Uterus (tissue), 4 donors: ENCODE measurements around the gene C17orf113. TPM values are rescaled to one million over a fixed set of nuclear protein-coding genes. Genes with fewer than 3 reads are reported as not detected.

Experiments used
- DNase-seq, 2 donors: peaks; one replicate each; pipeline ENCODE4 v3.0.0-alpha.2; 2019 to 2020
- H3K27ac ChIP-seq, 2 donors: fragments of 200-600 bp; sonication (generic); 1 replicate in 1 of 2; 2 replicates in 1 of 2; pipeline ENCODE4 v1.5.1; 2016 to 2018
- H3K27me3 ChIP-seq, 2 donors: fragments of 200-600 bp; sonication (generic); one replicate each; pipeline ENCODE4 v1.5.1; 2018 to 2019; ENCODE audit warnings: control low read depth in 1 of 2
- H3K36me3 ChIP-seq, 2 donors: fragments of 200-600 bp; sonication (generic); one replicate each; pipeline ENCODE4 v1.5.1; 2019; ENCODE audit warnings: control low read depth in 1 of 2
- H3K4me1 ChIP-seq, 2 donors: fragments of 200-600 bp; sonication (generic); one replicate each; pipeline ENCODE4 v1.5.1; 2018 to 2019; ENCODE audit warnings: control low read depth in 1 of 2
- H3K4me3 ChIP-seq, 2 donors: fragments of 200-600 bp; sonication (generic); 1 replicate in 1 of 2; 2 replicates in 1 of 2; pipeline ENCODE4 v1.5.1; 2018 to 2019; ENCODE audit warnings: mild to moderate bottlenecking in 1 of 2
- H3K9me3 ChIP-seq, 2 donors: fragments of 200-600 bp; sonication (generic); one replicate each; pipeline ENCODE4 v1.5.1; 2019; ENCODE audit warnings: control low read depth in 1 of 2
- POLR2A ChIP-seq, 2 donors: fragments of 450-650 bp; IDR thresholded peaks; one replicate each; pipeline ENCODE4 v1.6.1; 2016; ENCODE audit warnings: antibody characterized with exemption in 2 of 2, mild to moderate bottlenecking in 1 of 2, moderate library complexity in 1 of 2
- intact Hi-C: fragments of 100-400 bp; cut with DNase I; formaldehyde crosslinking; loops from one replicate; pipeline ENCODE4 v1.15.1; 2023; ENCODE audit warnings: low total_unique reads
- total RNA-seq, 4 donors: library from RNA; depleted of rRNA in 3 of 4; stranded (reverse); fragments of >200 nt in 3 of 4; gene quantifications; one replicate each; pipeline versions ENCODE4 v1.1.0 to v1.2.4, GENCODE V29; 2014 to 2023
- TF ChIP-seq, protein P1 (sequence below), 4 experiments: fragments of 200-600 bp in 2 of 4; fragments of 450-650 bp in 2 of 4; sonication (generic) in 2 of 4; IDR thresholded peaks; one replicate each; pipeline ENCODE4 v1.5.1; 2016 to 2019; ENCODE audit warnings: antibody characterized with exemption in 4 of 4, mild to moderate bottlenecking in 2 of 4, moderate library complexity in 1 of 4
- donor health status: DM: yes; HTN: yes; CAD: no.

The C17orf113 gene
- total RNA-seq, 4 donors from 2014 or later = 0.77 to 3.3 (median 2.1) TPM; not detected in 1

- Histone ChIP-seq H3K36me3 (no peaks in the 10 kb centered on the region), H3K9me3 (no peaks in the 10 kb centered on the region), H3K27ac (no peak overlapping the region), H3K27me3 (no peaks in the 10 kb centered on the region), H3K4me1 (no peaks in the 10 kb centered on the region), H3K4me3 (no peak overlapping the region)
- TF ChIP-seq POLR2A (IDR thresholded peaks at IDR 0.05) = no peak
- TF ChIP-seq, protein P1, sequence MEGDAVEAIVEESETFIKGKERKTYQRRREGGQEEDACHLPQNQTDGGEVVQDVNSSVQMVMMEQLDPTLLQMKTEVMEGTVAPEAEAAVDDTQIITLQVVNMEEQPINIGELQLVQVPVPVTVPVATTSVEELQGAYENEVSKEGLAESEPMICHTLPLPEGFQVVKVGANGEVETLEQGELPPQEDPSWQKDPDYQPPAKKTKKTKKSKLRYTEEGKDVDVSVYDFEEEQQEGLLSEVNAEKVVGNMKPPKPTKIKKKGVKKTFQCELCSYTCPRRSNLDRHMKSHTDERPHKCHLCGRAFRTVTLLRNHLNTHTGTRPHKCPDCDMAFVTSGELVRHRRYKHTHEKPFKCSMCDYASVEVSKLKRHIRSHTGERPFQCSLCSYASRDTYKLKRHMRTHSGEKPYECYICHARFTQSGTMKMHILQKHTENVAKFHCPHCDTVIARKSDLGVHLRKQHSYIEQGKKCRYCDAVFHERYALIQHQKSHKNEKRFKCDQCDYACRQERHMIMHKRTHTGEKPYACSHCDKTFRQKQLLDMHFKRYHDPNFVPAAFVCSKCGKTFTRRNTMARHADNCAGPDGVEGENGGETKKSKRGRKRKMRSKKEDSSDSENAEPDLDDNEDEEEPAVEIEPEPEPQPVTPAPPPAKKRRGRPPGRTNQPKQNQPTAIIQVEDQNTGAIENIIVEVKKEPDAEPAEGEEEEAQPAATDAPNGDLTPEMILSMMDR (IDR thresholded peaks at IDR 0.05) = no peak
- DNase-seq = no peak
- intact Hi-C loops = no loop called here
Observed at GRCh38 chr17:42009170-42009569, 41.2 kb downstream of the C17orf113 start.

DNA sequence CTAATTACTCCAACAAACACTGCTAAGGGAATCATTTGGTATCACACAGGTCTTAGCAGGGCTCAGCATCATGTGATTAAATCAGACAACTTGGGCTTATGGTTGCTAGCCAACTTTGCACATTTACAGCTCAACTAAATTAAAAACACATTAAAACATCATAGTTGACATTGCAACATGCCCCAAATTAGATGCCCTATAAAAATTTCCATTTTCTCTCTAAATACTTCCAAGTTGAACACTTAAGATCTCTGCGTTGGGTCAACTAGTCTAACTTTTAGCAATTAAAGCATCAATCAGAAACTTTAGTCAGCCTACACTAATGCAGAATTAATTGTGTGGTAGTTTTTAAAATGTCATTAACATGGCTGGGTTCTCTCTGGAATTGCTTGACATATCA is 45.2 kb downstream of the C17orf113 start:
- Histone ChIP-seq H3K27me3 (no peaks in the 10 kb centered on the region), H3K4me3 (no peak overlapping the region), H3K27ac (no peak overlapping the region), H3K36me3 (no peaks in the 10 kb centered on the region), H3K4me1 (no peaks in the 10 kb centered on the region), H3K9me3 (no peaks in the 10 kb centered on the region)
- no peak for DNase-seq
- intact Hi-C loops = no loop called here
- TF ChIP-seq, protein P1 (IDR thresholded peaks at IDR 0.05) = no peak
- no peak for TF ChIP-seq POLR2A (IDR thresholded peaks at IDR 0.05)

DNA sequence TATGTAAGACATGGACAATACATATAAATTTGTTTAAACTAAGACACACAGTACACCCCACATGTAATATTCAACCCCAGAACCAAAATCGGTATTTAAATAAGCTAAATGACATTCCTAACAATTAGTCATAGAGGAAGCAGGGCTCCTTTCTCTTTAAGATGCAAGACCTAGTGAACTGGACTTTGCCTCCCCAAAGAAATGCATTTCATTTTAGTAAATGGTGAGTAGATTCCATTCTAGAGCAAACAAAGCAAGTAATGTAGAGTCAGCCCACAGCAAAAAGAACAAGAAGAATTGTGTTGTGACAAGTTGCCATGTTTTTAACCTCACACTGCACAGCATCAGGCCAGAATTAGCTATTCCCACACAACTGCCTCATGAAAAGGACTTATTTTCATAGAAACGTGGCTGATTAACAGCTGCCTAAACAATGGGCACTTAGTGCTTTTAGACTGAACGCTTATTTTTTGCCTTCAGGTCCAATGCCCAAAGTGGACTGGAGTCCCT is 47.6 kb downstream of the C17orf113 start:
- H3K9me3 ChIP-seq = no peaks in the 10 kb centered on the region
- intact Hi-C loops = no loop called here
- no peaks in the 10 kb centered on the region for H3K36me3 ChIP-seq
- no peak for TF ChIP-seq POLR2A (IDR thresholded peaks at IDR 0.05)
- TF ChIP-seq, protein P1 (IDR thresholded peaks at IDR 0.05) = no peak
- H3K4me1 ChIP-seq = no peaks in the 10 kb centered on the region
- no peak overlapping the region for H3K27ac ChIP-seq
- no peak overlapping the region for H3K4me3 ChIP-seq
- no peaks in the 10 kb centered on the region for H3K27me3 ChIP-seq
- no peak for DNase-seq

- intact Hi-C loops = no loop called here
- no peaks in the 10 kb centered on the region for H3K27me3 ChIP-seq
- no peaks in the 10 kb centered on the region for H3K4me1 ChIP-seq
- no peaks in the 10 kb centered on the region for H3K36me3 ChIP-seq
- no peak overlapping the region for H3K27ac ChIP-seq
- DNase-seq = no peak
- H3K4me3 ChIP-seq = no peak overlapping the region
- TF ChIP-seq POLR2A (IDR thresholded peaks at IDR 0.05) = no peak
- TF ChIP-seq, protein P1 (IDR thresholded peaks at IDR 0.05) = no peak
- no peaks in the 10 kb centered on the region for H3K9me3 ChIP-seq
Observed at GRCh38 chr17:42002175-42002791, 48.1 kb downstream of the C17orf113 start.

- intact Hi-C loops = no loop called here
- H3K36me3 ChIP-seq = no peaks in the 10 kb centered on the region
- TF ChIP-seq POLR2A (IDR thresholded peaks at IDR 0.05) = no peak
- TF ChIP-seq, protein P1 (IDR thresholded peaks at IDR 0.05) = no peak
- no peak overlapping the region for H3K27ac ChIP-seq
- no peaks in the 10 kb centered on the region for H3K4me1 ChIP-seq
- no peak overlapping the region for H3K4me3 ChIP-seq
- H3K9me3 ChIP-seq = no peaks in the 10 kb centered on the region
- no peaks in the 10 kb centered on the region for H3K27me3 ChIP-seq
- no peak for DNase-seq
Observed at GRCh38 chr17:42001729-42002128, 48.7 kb downstream of the C17orf113 start.
